Smooth muscle cell (in vitro differentiated cells): ENCODE data around the gene UGT2A3. TPM values are rescaled to one million over a fixed set of nuclear protein-coding genes. Genes with fewer than 3 reads are reported as not detected.
"Not testable (repeated sequence)": the region's sequence is repeated elsewhere in the genome, so short reads cannot be mapped to it uniquely, and the experiment has no call there.

ENCODE experiments used
- DNase-seq: peaks from one replicate; lab custom pipeline; 2025; ENCODE audit not compliant: unreplicated experiment; lab: John Stamatoyannopoulos, UW
- H2AFZ ChIP-seq: fragments of 200-600 bp; sonication (generic); 2 replicates; pipeline ENCODE4 v1.6.0; 2016; ENCODE audit warnings: antibody characterized with exemption, low read depth, mild to moderate bottlenecking
- H3F3A ChIP-seq: fragments of 200-600 bp; sonication (generic); 2 replicates; pipeline ENCODE4 v1.6.0; 2017; ENCODE audit warnings: antibody characterized with exemption, low read depth
- H3K27ac ChIP-seq: fragments of 200-600 bp; sonication (generic); 2 replicates; pipeline ENCODE4 v1.5.1; 2016; ENCODE audit warnings: low read depth, mild to moderate bottlenecking
- H3K27me3 ChIP-seq: fragments of 200-600 bp; sonication (generic); 2 replicates; pipeline ENCODE4 v1.6.1; 2016; ENCODE audit warnings: low read depth, mild to moderate bottlenecking
- H3K36me3 ChIP-seq: fragments of 200-600 bp; sonication (generic); 2 replicates; pipeline ENCODE4 v1.5.1; 2016; ENCODE audit warnings: low read depth
- H3K4me1 ChIP-seq: fragments of 200-600 bp; sonication (generic); 2 replicates; pipeline ENCODE4 v1.5.1; 2016; ENCODE audit warnings: low read depth
- H3K4me2 ChIP-seq: fragments of 200-600 bp; sonication (generic); 2 replicates; pipeline ENCODE4 v1.6.0; 2016; ENCODE audit warnings: mild to moderate bottlenecking
- H3K4me3 ChIP-seq: fragments of 200-600 bp; sonication (generic); 2 replicates; pipeline ENCODE4 v1.5.1; 2016; ENCODE audit warnings: mild to moderate bottlenecking
- H3K79me2 ChIP-seq: fragments of 200-600 bp; sonication (generic); 2 replicates; pipeline ENCODE4 v1.6.0; 2016; ENCODE audit warnings: low read depth, mild to moderate bottlenecking
- H3K9ac ChIP-seq: fragments of 200-600 bp; sonication (generic); 2 replicates; pipeline ENCODE4 v1.6.0; 2016; ENCODE audit warnings: low read depth
- H3K9me3 ChIP-seq: fragments of 200-600 bp; sonication (generic); replicated peaks from 2 replicates; pipeline ENCODE4 v1.5.1; 2016; ENCODE audit warnings: low read depth
- H4K20me1 ChIP-seq: fragments of 200-600 bp; sonication (generic); 2 replicates; pipeline ENCODE4 v1.6.0; 2016; ENCODE audit warnings: low read depth
- WGBS: methylation state at CpG from one replicate; pipeline ENCODE4 v1.1.7; 2016; ENCODE audit warnings: low lambda C conversion rate; 5-methylcytosine and 5-hydroxymethylcytosine counted together
- polyA plus RNA-seq: library from polyadenylated mRNA; unstranded; fragments of >200 nt; fragmentation: Nextera tagmentation; extraction: Ambion mirVana; gene quantifications from 2 replicates; pipeline ENCODE4 v1.2.1, GENCODE V29; 2016
- total RNA-seq: library from RNA; depleted of rRNA; stranded (reverse); fragments of >200 nt; gene quantifications from 2 replicates; pipeline ENCODE4 v1.2.3, GENCODE V29; 2014
- TF ChIP-seq, protein P1 (sequence below): fragments of 200-600 bp; sonication (generic); IDR thresholded peaks from 2 replicates; pipeline ENCODE4 v1.5.1; 2017; ENCODE audit warnings: borderline replicate concordance, mild to moderate bottlenecking, antibody characterized with exemption; ENCODE audit not compliant: insufficient read depth, poor library complexity, severe bottlenecking

UGT2A3 gene
- total and polyA plus RNA-seq, 2 experiments from 2014 or later, result not detected

DNA sequence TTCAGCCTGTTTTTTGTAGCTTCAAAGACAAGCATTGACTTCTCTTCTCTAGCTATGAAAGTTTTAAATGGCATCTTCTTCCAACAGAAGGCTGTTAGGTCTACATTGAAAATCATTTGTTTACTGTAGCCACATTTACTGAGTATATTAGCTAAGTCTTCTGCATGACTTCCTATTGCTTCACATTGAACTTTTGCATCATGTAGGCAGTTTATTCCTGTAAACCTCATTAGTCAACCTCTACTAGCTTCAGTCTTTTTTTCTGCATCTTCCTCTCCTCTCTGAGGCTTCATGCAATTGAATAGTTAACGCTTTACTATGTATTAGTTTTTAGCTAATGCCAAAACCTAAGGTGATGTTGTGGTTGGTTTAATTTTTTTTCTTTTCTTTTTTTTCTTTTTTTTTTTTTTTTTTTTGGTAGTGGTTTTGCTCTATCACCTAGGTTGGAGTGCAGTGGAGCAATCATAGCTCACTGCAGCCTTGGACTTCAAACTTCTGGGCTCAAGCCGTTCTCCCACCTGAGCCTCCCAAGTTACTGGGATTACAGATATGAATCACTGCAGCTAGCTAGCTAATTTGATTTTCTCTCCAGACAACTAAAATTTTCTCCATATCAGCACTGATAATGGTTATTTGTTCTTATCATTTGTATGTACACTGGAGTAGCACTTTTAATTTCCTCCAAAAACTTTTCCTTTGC, 3.4 kb downstream of the UGT2A3 start:
- no peaks in the 10 kb centered on the region for H3K27me3 ChIP-seq
- no peak overlapping the region for H3K9ac ChIP-seq
- no peak overlapping the region for H3K27ac ChIP-seq
- no peaks in the 10 kb centered on the region for H3K36me3 ChIP-seq
- TF ChIP-seq, protein P1, sequence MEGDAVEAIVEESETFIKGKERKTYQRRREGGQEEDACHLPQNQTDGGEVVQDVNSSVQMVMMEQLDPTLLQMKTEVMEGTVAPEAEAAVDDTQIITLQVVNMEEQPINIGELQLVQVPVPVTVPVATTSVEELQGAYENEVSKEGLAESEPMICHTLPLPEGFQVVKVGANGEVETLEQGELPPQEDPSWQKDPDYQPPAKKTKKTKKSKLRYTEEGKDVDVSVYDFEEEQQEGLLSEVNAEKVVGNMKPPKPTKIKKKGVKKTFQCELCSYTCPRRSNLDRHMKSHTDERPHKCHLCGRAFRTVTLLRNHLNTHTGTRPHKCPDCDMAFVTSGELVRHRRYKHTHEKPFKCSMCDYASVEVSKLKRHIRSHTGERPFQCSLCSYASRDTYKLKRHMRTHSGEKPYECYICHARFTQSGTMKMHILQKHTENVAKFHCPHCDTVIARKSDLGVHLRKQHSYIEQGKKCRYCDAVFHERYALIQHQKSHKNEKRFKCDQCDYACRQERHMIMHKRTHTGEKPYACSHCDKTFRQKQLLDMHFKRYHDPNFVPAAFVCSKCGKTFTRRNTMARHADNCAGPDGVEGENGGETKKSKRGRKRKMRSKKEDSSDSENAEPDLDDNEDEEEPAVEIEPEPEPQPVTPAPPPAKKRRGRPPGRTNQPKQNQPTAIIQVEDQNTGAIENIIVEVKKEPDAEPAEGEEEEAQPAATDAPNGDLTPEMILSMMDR, result no peak
- WGBS, result 95% methylated on average over 2 of the region's 2 CpGs
- no peak overlapping the region for H3K4me2 ChIP-seq
- H2AFZ ChIP-seq, result no peak overlapping the region
- H3K4me3 ChIP-seq, result no peak overlapping the region
- no peaks in the 10 kb centered on the region for H3F3A ChIP-seq
- no peaks in the 10 kb centered on the region for H4K20me1 ChIP-seq
- DNase-seq, result no peak
- H3K79me2 ChIP-seq, result no peaks in the 10 kb centered on the region
- H3K4me1 ChIP-seq, result no peaks in the 10 kb centered on the region
- no peaks in the 10 kb centered on the region for H3K9me3 ChIP-seq

GRCh38 chr4:68929076-68929737, 22.4 kb downstream of the UGT2A3 start:
- H3K79me2 ChIP-seq, result no peaks in the 10 kb centered on the region
- H3K4me1 ChIP-seq, result peaks cover 7% of the 10 kb centered on the region
- no peak overlapping the region for H3K4me2 ChIP-seq
- no peak overlapping the region for H2AFZ ChIP-seq
- H3K27ac ChIP-seq, result no peak overlapping the region
- 64% methylated on average over 3 of the region's 3 CpGs for WGBS
- H3K27me3 ChIP-seq, result no peaks in the 10 kb centered on the region
- no peak overlapping the region for H3K4me3 ChIP-seq
- no peaks in the 10 kb centered on the region for H3K9me3 ChIP-seq
- no peaks in the 10 kb centered on the region for H4K20me1 ChIP-seq
- H3K9ac ChIP-seq, result no peak overlapping the region
- DNase-seq, result no peak
- no peaks in the 10 kb centered on the region for H3F3A ChIP-seq
- no peaks in the 10 kb centered on the region for H3K36me3 ChIP-seq
- TF ChIP-seq, protein P1, result no peak

DNA sequence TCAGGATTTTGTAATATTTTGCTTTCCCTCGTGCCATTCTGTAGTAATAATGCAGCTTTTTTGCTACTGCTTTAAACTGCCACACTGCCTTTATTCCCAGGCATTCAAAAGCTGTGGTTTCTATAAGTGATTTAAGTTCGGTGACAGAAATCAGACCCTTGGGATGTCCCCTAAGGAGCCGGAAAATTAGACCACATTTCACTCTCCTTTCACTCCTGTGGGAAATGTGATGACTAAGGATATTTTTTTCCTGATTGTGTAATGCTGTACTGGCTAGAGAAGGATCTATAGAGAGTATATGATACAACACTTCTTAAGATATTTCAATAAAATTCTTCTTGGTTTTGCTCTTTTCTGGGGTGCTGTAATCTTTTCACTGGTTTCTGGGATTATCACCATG, 24.4 kb downstream of the UGT2A3 start:
- Histone ChIP-seq H3K4me2 (peak overlapping the region; percentile 81), H3K4me3 (peak overlapping the region; percentile 33), H3F3A (no peaks in the 10 kb centered on the region), H3K27ac (peak overlapping the region; percentile 54), H3K9ac (no peak overlapping the region), H3K9me3 (no peaks in the 10 kb centered on the region), H4K20me1 (no peaks in the 10 kb centered on the region), H3K36me3 (no peaks in the 10 kb centered on the region), H3K79me2 (no peaks in the 10 kb centered on the region), H3K27me3 (no peaks in the 10 kb centered on the region), H3K4me1 (peaks cover 7% of the 10 kb centered on the region), H2AFZ (peak overlapping the region; percentile 84)
- TF ChIP-seq, protein P1, result no peak
- 20% methylated on average over 3 of the region's 3 CpGs for WGBS
- DNase-seq, result no peak

GRCh38 chr4:68922202-68922601, 29.4 kb downstream of the UGT2A3 start:
- not testable (repeated sequence) for H3K9ac ChIP-seq, H3K9me3 ChIP-seq, H3K4me2 ChIP-seq, H2AFZ ChIP-seq, H4K20me1 ChIP-seq, H3F3A ChIP-seq, H3K27ac ChIP-seq, H3K4me1 ChIP-seq, H3K79me2 ChIP-seq, H3K36me3 ChIP-seq, H3K27me3 ChIP-seq, DNase-seq, H3K4me3 ChIP-seq
- 66% methylated on average over 5 of the region's 5 CpGs for WGBS
